Upper lobe of right lung (tissue), 1 donor: ENCODE data around the gene PHYKPL. TPM values are rescaled to one million over a fixed set of nuclear protein-coding genes. Genes with fewer than 3 reads are reported as not detected.

Source experiments
- ATAC-seq: fragments of 200-7000 bp; cut with Tn5 transposase; one replicate; pipeline ENCODE4 v1.9.1; 2020; ENCODE audit warnings: mild to moderate bottlenecking, moderate library complexity
- DNase-seq: peaks from one replicate; pipeline ENCODE4 v3.0.0-alpha.2; 2020
- H3K27ac ChIP-seq: fragments of 200-600 bp; one replicate; pipeline ENCODE4 v1.8.0; 2022
- H3K27me3 ChIP-seq: fragments of 200-600 bp; one replicate; pipeline ENCODE4 v1.8.0; 2022; ENCODE audit warnings: mild to moderate bottlenecking
- H3K36me3 ChIP-seq: fragments of 200-600 bp; one replicate; pipeline ENCODE4 v1.8.0; 2022
- H3K4me1 ChIP-seq: fragments of 200-600 bp; one replicate; pipeline ENCODE4 v1.8.0; 2022
- H3K4me3 ChIP-seq: fragments of 200-600 bp; one replicate; pipeline ENCODE4 v1.8.0; 2022; ENCODE audit warnings: mild to moderate bottlenecking
- H3K9me3 ChIP-seq: fragments of 200-600 bp; one replicate; pipeline ENCODE4 v1.8.0; 2022
- intact Hi-C: fragments of 100-400 bp; cut with DNase I; formaldehyde crosslinking; loops from one replicate; pipeline ENCODE4 v1.11.0; 2022
- total RNA-seq: library from RNA; stranded (reverse); fragmentation: NEBNext Ultra II Directional; extraction: Animal tissue kit (Norgen Biotek cat#: 25700); gene quantifications from one replicate; pipeline ENCODE4 v1.2.1, GENCODE V29; 2021
- TF ChIP-seq, protein P1 (sequence below): fragments of 200-600 bp; IDR thresholded peaks from one replicate; pipeline ENCODE4 v1.8.0; 2022; ENCODE audit warnings: antibody characterized with exemption
- donor health status: DM: no; HTN: yes; CAD: no; lungs with severe emphysema.

The PHYKPL gene
- total RNA-seq, 1 donor from 2014 or later = 96.1 TPM

DNA sequence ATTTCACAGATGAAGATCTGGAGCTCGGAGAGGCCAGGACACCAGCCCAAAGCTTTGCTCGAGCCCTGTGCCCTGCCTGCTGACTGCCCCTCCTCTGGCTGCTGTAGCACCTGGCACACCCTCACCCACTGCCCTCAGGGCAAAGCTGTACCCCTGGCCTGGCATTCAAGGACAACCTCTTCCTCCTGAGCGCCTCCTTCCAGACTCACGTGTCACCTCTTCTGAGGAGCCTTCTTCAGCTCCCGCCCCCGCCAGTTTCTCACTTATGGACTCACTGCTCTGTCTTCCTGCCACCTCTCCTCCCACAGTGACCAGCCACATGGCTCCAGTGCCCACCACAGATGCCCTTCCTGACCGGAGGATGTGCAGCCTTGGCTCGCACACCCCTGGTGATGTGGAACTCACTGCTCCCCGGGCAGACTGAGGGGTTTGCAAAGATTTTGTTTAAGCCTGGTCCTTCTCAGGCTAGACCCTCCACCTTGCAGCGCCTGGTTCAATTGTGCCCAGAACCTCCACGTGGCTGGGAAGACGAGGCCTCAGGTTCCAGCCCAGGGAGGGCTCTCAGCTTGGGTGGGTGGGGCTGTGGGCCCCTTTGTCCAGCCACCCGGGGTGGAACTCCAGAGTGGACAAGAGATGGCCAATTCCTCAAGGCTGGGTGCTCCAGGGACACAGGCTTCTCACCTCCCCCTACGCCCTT lies 46.6 kb upstream of the PHYKPL start:
- H3K36me3 ChIP-seq = no peaks in the 10 kb centered on the region
- intact Hi-C loops = no loop called here
- no peak overlapping the region for H3K27ac ChIP-seq
- H3K4me1 ChIP-seq = peaks cover 4% of the 10 kb centered on the region
- no peak overlapping the region for H3K4me3 ChIP-seq
- no peaks in the 10 kb centered on the region for H3K27me3 ChIP-seq
- H3K9me3 ChIP-seq = peaks cover 6% of the 10 kb centered on the region
- TF ChIP-seq, protein P1, sequence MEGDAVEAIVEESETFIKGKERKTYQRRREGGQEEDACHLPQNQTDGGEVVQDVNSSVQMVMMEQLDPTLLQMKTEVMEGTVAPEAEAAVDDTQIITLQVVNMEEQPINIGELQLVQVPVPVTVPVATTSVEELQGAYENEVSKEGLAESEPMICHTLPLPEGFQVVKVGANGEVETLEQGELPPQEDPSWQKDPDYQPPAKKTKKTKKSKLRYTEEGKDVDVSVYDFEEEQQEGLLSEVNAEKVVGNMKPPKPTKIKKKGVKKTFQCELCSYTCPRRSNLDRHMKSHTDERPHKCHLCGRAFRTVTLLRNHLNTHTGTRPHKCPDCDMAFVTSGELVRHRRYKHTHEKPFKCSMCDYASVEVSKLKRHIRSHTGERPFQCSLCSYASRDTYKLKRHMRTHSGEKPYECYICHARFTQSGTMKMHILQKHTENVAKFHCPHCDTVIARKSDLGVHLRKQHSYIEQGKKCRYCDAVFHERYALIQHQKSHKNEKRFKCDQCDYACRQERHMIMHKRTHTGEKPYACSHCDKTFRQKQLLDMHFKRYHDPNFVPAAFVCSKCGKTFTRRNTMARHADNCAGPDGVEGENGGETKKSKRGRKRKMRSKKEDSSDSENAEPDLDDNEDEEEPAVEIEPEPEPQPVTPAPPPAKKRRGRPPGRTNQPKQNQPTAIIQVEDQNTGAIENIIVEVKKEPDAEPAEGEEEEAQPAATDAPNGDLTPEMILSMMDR = no peak
- no peak for DNase-seq
- no peak for ATAC-seq

DNA sequence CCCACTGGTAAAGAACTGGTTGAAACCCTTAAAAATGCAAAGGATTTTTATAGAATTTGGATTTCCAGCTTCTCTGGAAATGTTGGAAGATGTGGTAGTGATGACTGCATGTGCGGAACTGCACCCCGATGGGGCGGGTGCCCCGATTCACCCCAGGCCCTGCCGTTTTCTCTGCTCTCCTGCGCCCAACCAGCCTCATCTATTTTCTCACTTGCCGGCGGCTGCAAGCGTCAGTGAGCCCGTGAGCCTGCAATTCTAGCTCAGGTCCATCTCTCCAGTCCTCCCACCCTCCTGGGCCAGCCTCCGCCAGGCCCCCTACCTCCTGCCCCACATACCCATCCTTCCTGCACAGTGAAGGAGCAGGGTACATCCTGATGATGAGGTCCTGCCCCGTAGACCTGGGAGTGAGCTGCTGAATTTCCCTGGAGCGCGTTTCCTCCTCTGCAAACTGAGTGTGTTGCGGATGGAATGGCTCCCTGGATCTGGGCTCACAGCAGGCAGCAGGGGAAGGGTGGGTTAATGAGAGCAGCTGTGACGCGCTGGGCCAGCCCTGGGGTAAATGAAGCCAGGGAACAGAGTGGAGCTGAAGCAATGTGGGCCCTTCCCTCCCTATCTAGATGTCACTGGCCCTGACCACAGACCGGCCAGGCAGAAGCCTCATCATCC lies 45.9 kb upstream of the PHYKPL start:
- Histone ChIP-seq H3K36me3 (no peaks in the 10 kb centered on the region), H3K4me3 (no peak overlapping the region), H3K4me1 (peaks cover 4% of the 10 kb centered on the region), H3K27me3 (no peaks in the 10 kb centered on the region), H3K9me3 (no peaks in the 10 kb centered on the region), H3K27ac (no peak overlapping the region)
- no peak for DNase-seq
- TF ChIP-seq, protein P1 = no peak
- intact Hi-C loops = no loop called here
- ATAC-seq = no peak

DNA sequence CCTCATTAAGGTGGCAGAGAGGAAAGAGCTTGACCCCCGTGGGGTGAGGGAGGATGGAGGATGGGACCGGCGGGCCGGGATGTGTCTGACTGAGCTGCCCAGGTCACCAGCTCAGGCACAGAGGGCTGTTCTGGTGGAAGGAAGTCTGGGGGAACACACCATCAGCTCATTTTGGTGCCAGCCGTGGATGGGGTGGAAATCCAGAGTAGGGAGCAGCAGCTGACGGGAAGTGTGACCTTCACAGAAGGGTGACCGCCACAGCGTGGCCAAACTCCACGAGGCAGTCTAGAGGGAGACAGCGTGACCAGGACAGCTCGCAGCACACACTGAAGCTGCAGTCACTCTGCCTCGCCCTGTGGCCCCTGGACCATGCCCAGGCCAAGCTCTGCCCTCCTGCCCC lies 45.3 kb upstream of the PHYKPL start:
- Histone ChIP-seq H3K27ac (no peak overlapping the region), H3K4me1 (peaks cover 4% of the 10 kb centered on the region), H3K4me3 (no peak overlapping the region), H3K27me3 (no peaks in the 10 kb centered on the region), H3K36me3 (no peaks in the 10 kb centered on the region), H3K9me3 (no peaks in the 10 kb centered on the region)
- DNase-seq (no peak), ATAC-seq (no peak)
- TF ChIP-seq, protein P1 = no peak
- intact Hi-C loops = no loop called here

DNA sequence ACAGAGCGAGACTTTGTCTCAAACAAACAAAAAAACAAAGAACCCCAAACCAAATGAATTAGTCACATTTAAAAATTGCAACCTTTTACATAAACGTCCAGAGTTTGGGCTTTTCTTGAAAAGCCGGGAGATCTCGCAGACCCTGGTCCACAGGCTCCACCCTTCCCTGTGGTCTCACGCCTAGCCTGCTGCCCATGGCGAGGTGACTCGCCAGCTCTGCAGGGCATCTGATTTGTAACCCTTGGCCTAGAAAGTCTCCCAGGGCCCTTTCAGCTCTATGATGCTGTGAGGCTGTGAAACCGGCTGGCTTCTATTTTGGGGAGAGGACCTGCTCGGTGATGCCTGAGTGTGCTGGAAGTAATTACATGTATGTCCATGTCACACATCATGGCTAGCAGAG lies 44.7 kb upstream of the PHYKPL start:
- DNase-seq = no peak
- no peak overlapping the region for H3K27ac ChIP-seq
- H3K27me3 ChIP-seq = no peaks in the 10 kb centered on the region
- H3K4me1 ChIP-seq = peaks cover 4% of the 10 kb centered on the region
- H3K36me3 ChIP-seq = no peaks in the 10 kb centered on the region
- intact Hi-C loops = no loop called here
- no peak overlapping the region for H3K4me3 ChIP-seq
- no peak for ATAC-seq
- TF ChIP-seq, protein P1 = no peak
- no peaks in the 10 kb centered on the region for H3K9me3 ChIP-seq

DNA sequence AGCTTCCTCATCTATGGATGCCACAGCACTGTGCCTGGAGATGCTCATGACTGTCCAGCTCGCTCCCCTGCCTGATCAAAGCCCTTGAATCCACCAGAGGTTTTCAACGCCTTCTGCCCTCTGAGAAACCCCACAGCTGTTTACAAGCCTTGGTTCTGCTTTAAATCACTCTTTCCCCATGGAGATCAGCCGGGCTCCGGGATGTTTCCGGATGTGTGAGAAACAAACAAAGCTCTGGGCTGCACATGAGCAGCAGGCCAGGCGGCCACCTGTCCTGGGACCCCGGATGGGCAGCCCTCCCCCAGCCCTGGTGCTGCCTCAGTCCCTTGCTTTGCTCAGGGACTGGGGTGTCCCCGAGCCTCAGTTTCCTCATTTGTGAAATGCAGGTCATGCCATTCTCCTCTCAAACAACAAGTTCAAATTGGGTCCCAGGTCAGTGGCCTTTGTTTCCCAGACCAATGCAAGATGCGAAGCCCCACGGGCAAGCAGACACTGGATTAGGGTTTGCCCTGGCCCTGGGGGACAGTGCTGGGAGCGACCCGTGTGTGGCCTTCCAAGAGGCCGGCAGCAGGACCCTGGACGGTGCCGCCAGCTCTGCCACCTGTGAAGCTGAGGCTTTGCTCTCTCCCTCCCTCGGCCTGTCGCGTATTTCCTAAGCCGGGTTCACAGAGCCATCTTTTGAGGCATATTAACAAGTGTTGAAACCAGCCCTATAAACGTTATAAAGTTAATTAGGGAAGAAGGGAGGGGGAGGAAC lies 42.4 kb upstream of the PHYKPL start:
- TF ChIP-seq, protein P1 = no peak
- no peaks in the 10 kb centered on the region for H3K4me1 ChIP-seq
- intact Hi-C loops = no loop called here
- H3K27me3 ChIP-seq = no peaks in the 10 kb centered on the region
- DNase-seq (no peak), ATAC-seq (no peak)
- H3K27ac ChIP-seq = no peak overlapping the region
- no peaks in the 10 kb centered on the region for H3K9me3 ChIP-seq
- H3K36me3 ChIP-seq = no peaks in the 10 kb centered on the region
- H3K4me3 ChIP-seq = no peak overlapping the region
